Calu3 (cell line): ENCODE data around the gene CCNF. TPM values are rescaled to one million over a fixed set of nuclear protein-coding genes. Genes with fewer than 3 reads are reported as not detected.
"Not testable (repeated sequence)": the region's sequence is repeated elsewhere in the genome, so short reads cannot be mapped to it uniquely, and the experiment has no call there.

ENCODE experiments used
- BruUV-seq: library from RNA; stranded (reverse); fragments of 400-500 nt; replicated peaks from 2 replicates; lab custom pipeline; 2021; lab: Mats Ljungman, UMichigan
- CTCF ChIA-PET: fragments of 300-600 bp; sonication (Branson Sonifier 250); formaldehyde crosslinking; loops from one replicate; lab custom pipeline; 2022; ENCODE audit warnings: antibody characterized with exemption; lab: Charles Lee
- DNase-seq: peaks from one replicate; pipeline ENCODE4 v3.0.0; 2022
- H3K27ac Mint-ChIP-seq: one replicate; pipeline ENCODE4 v1.8.0; 2022; ENCODE audit warnings: mixed read lengths; ENCODE audit not compliant: unreplicated experiment
- H3K27me3 Mint-ChIP-seq: one replicate; pipeline ENCODE4 v1.8.0; 2022; ENCODE audit warnings: mixed read lengths; ENCODE audit not compliant: unreplicated experiment
- H3K36me3 Mint-ChIP-seq: one replicate; pipeline ENCODE4 v1.8.0; 2022; ENCODE audit warnings: mild to moderate bottlenecking, moderate library complexity, mixed read lengths; ENCODE audit not compliant: insufficient read depth, unreplicated experiment
- H3K4me1 Mint-ChIP-seq: one replicate; pipeline ENCODE4 v1.8.0; 2022; ENCODE audit warnings: mild to moderate bottlenecking, low read depth, mixed read lengths; ENCODE audit not compliant: unreplicated experiment
- H3K4me3 Mint-ChIP-seq: one replicate; pipeline ENCODE4 v1.8.0; 2022; ENCODE audit warnings: mild to moderate bottlenecking, low read depth, moderate library complexity, mixed read lengths; ENCODE audit not compliant: unreplicated experiment
- H3K9me3 Mint-ChIP-seq: one replicate; pipeline ENCODE4 v1.8.0; 2022; ENCODE audit warnings: low read depth, mixed read lengths; ENCODE audit not compliant: unreplicated experiment
- CTCF ChIP-seq: fragments of 200-600 bp; IDR thresholded peaks from one replicate; pipeline ENCODE4 v1.8.0; 2022; ENCODE audit warnings: antibody characterized with exemption; ENCODE audit not compliant: unreplicated experiment
- intact Hi-C: fragments of 100-400 bp; cut with micrococcal nuclease; formaldehyde crosslinking; loops from one replicate; pipeline ENCODE4 v1.10.0; 2022; ENCODE audit not compliant: unreplicated experiment
- total RNA-seq: library from RNA; stranded (reverse); gene quantifications from 2 replicates; pipeline ENCODE4 v1.2.3, GENCODE V29; 2022

The CCNF gene
- total RNA-seq, 1 experiment from 2014 or later: 54.5 TPM

DNA sequence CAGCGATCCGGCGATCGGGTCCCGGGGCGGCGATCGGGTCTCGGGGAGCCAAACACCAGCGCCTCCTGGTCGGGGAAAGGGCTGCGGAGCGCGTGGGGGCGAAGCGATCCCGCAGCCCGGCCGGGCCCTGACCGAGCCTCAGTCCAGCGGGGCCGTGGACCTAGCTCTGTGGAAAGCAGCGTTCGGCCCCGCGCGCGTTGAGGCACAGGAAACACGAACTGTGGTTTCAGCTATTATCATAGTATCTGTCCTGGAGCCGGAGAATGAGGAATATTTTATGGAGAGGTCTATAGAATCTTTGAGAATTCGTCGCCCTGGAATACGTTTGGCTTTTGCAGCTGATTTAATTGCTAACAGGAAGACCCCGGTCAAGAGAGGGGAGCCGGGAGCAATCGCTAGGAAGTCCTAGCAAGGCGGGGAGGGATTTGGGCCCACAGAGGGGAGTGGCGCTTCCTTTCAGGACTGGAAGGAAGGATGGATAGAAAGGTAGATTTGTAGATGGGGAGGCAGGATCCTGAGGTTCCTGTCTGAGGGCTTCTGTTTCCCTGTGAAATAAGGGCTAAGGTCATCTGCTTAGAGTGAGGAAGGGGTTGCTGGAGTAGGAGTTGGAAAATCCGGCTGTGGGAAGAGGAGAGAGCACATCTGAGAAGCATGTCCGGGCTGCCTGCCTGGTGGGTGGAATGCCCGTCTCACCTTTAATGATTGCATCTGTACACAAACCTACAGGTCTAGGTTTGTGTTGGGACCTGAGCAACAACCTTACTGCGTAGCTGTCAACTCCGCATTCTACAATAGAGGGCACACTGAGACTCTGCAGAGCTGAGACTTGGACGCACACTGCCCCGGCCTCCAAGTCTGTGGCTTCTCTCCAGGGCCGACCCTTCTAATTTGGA is 770 bp downstream of the CCNF start:
- peak; percentile 44 for DNase-seq
- intact Hi-C loops: loop anchor here (10.0 kb wide), 1 partner anchor 75 kb away; no protein-coding TSS in a partner anchor
- H3K4me1 Mint-ChIP-seq: peaks cover 33% of the 10 kb centered on the region
- no peaks in the 10 kb centered on the region for H3K9me3 Mint-ChIP-seq
- peak overlapping the region; percentile 79 for H3K4me3 Mint-ChIP-seq
- TF ChIP-seq CTCF: no peak
- CTCF ChIA-PET: interaction anchor here (0.6 to 2.0 kb wide), 3 partner anchors 20 to 235 kb away, joined by 3 to 12 read pairs (median 5); no protein-coding TSS in a partner anchor
- peak overlapping the region; percentile 22 for H3K27ac Mint-ChIP-seq
- no peaks in the 10 kb centered on the region for H3K27me3 Mint-ChIP-seq
- peaks cover 52% of the 10 kb centered on the region for H3K36me3 Mint-ChIP-seq
- no TSS peak for BruUV-seq

- TF ChIP-seq CTCF: no peak
- Mint-ChIP-seq H3K4me1 (peaks cover 28% of the 10 kb centered on the region), H3K27ac (no peak overlapping the region), H3K4me3 (no peak overlapping the region), H3K36me3 (peaks cover 70% of the 10 kb centered on the region), H3K9me3 (no peaks in the 10 kb centered on the region), H3K27me3 (no peaks in the 10 kb centered on the region)
- no peak for DNase-seq
- BruUV-seq: TSS peak; percentile 5
- CTCF ChIA-PET: no interaction called here
- intact Hi-C loops: loop anchor here (10.0 kb wide), 1 partner anchor 73 kb away; no protein-coding TSS in a partner anchor
Observed at GRCh38 chr16:2432286-2432685, 3.0 kb downstream of the CCNF start.

- BruUV-seq: no TSS peak
- TF ChIP-seq CTCF: no peak
- Mint-ChIP-seq H3K9me3 (no peaks in the 10 kb centered on the region), H3K4me3 (no peak overlapping the region), H3K27me3 (no peaks in the 10 kb centered on the region), H3K36me3 (peaks cover 71% of the 10 kb centered on the region), H3K4me1 (peaks cover 21% of the 10 kb centered on the region), H3K27ac (no peak overlapping the region)
- CTCF ChIA-PET: no interaction called here
- intact Hi-C loops: loop anchor here (10.0 kb wide), 1 partner anchor 72 kb away; no protein-coding TSS in a partner anchor
- no peak for DNase-seq
Observed at GRCh38 chr16:2432801-2433505, 3.7 kb downstream of the CCNF start.

DNA sequence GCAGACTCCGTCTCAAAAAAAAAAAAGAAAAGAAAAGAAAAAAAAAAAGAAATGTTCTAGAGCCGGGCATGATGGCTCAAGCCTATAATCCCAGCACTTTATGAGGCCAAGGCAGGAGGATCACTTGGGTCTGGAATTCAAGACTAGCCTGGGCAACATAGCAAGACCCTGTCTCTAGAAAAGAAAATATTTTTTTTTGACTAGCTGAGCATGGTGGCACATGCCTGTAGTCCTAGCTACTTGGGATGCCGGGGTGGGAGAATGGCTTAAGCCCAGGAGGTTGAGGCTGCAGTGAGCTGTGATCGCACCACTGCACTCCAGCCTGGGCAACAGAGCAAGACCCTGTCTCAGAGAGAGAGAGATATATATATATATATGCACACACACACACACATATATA is 6.0 kb downstream of the CCNF start:
- intact Hi-C loops: loop anchor here (10.0 kb wide), 1 partner anchor 70 kb away; no protein-coding TSS in a partner anchor
- H3K27ac Mint-ChIP-seq, BruUV-seq, H3K27me3 Mint-ChIP-seq, DNase-seq, CTCF ChIA-PET, H3K9me3 Mint-ChIP-seq, H3K4me1 Mint-ChIP-seq, H3K4me3 Mint-ChIP-seq: not testable (repeated sequence)
- H3K36me3 Mint-ChIP-seq: peaks cover 71% of the 10 kb centered on the region
